HepG2 (cell line): ENCODE results near the gene DRC3. TPM values are rescaled to one million over a fixed set of nuclear protein-coding genes. Genes with fewer than 3 reads are reported as not detected.

Source experiments
- ETV5 ChIP-seq: IDR thresholded peaks from 2 replicates; pipeline ENCODE4 v1.6.1; 2018; ENCODE audit warnings: missing biosample characterization, missing genetic modification reagents, inconsistent platforms, borderline replicate concordance
- GRHL1 ChIP-seq: sonication (generic); formaldehyde crosslinking; conservative IDR thresholded peaks from 2 replicates; pipeline ENCODE4 v1.8.0; 2022; ENCODE audit warnings: missing genetic modification reagents
- GTF3A ChIP-seq: sonication (generic); formaldehyde crosslinking; conservative IDR thresholded peaks from 2 replicates; pipeline ENCODE4 v1.4.0; 2020; ENCODE audit warnings: mild to moderate bottlenecking, missing genetic modification reagents
- HDAC1 ChIP-seq: sonication (generic); formaldehyde crosslinking; IDR thresholded peaks from 2 replicates; pipeline ENCODE4 v1.5.1; 2020; ENCODE audit warnings: mild to moderate bottlenecking, missing genetic modification reagents
- LBX2 ChIP-seq: sonication (generic); formaldehyde crosslinking; IDR thresholded peaks from 2 replicates; pipeline ENCODE4 v1.5.0; 2020; ENCODE audit warnings: missing genetic modification reagents, mild to moderate bottlenecking, borderline replicate concordance
- MAX ChIP-seq: IDR thresholded peaks from 2 replicates; pipeline ENCODE4 v1.6.1; 2012; ENCODE audit warnings: inconsistent platforms
- MTF2 ChIP-seq: sonication (generic); formaldehyde crosslinking; IDR thresholded peaks from 2 replicates; pipeline ENCODE4 v1.5.0; 2020; ENCODE audit warnings: missing genetic modification reagents, borderline replicate concordance
- MZF1 ChIP-seq: sonication (generic); formaldehyde crosslinking; IDR thresholded peaks from 2 replicates; pipeline ENCODE4 v1.8.1; 2023; ENCODE audit warnings: mild to moderate bottlenecking, missing genetic modification reagents, borderline replicate concordance
- NR2F2 ChIP-seq: IDR thresholded peaks from 2 replicates; pipeline ENCODE4 v1.6.1; 2012; ENCODE audit warnings: low read depth, inconsistent platforms, borderline replicate concordance
- RORA ChIP-seq: sonication (generic); formaldehyde crosslinking; IDR thresholded peaks from 2 replicates; pipeline ENCODE4 v1.5.0; 2020; ENCODE audit warnings: mild to moderate bottlenecking, missing genetic modification reagents, moderate library complexity
- TSC22D2 ChIP-seq: sonication (generic); formaldehyde crosslinking; IDR thresholded peaks from 2 replicates; pipeline ENCODE4 v1.5.1; 2020; ENCODE audit warnings: missing genetic modification reagents, mild to moderate bottlenecking, borderline replicate concordance
- ZFX ChIP-seq: sonication (generic); formaldehyde crosslinking; IDR thresholded peaks from 2 replicates; pipeline ENCODE4 v1.4.0; 2020; ENCODE audit warnings: mild to moderate bottlenecking, low read depth, missing genetic modification reagents, moderate library complexity
- ZNF20 ChIP-seq: sonication (generic); formaldehyde crosslinking; IDR thresholded peaks from 2 replicates; pipeline ENCODE4 v1.4.0; 2020; ENCODE audit warnings: mild to moderate bottlenecking, moderate library complexity, missing genetic modification reagents
- ZNF607 ChIP-seq: sonication (generic); formaldehyde crosslinking; IDR thresholded peaks from 2 replicates; pipeline ENCODE4 v1.5.1; 2020; ENCODE audit warnings: missing genetic modification reagents, mild to moderate bottlenecking, borderline replicate concordance
- ZNF672 ChIP-seq: sonication (generic); formaldehyde crosslinking; IDR thresholded peaks from 2 replicates; pipeline ENCODE4 v1.8.1; 2022; ENCODE audit warnings: missing genetic modification reagents
- ZNF687 ChIP-seq: sonication (generic); formaldehyde crosslinking; IDR thresholded peaks from 2 replicates; pipeline ENCODE4 v1.5.1; 2020; ENCODE audit warnings: mild to moderate bottlenecking, missing genetic modification reagents, moderate library complexity
- ZNF691 ChIP-seq: sonication (generic); formaldehyde crosslinking; IDR thresholded peaks from 2 replicates; pipeline ENCODE4 v1.4.0; 2020; ENCODE audit warnings: missing genetic modification reagents, low read depth, mild to moderate bottlenecking, borderline replicate concordance
- ZNF710 ChIP-seq: sonication (generic); formaldehyde crosslinking; IDR thresholded peaks from 2 replicates; pipeline ENCODE4 v1.5.0; 2020; ENCODE audit warnings: mild to moderate bottlenecking, missing genetic modification reagents, borderline replicate concordance
- ZNF724P ChIP-seq: sonication (generic); formaldehyde crosslinking; IDR thresholded peaks from 2 replicates; pipeline ENCODE4 v1.8.0; 2022; ENCODE audit warnings: missing genetic modification reagents, borderline replicate concordance
- polyA plus RNA-seq, 8 experiments: library from polyadenylated mRNA; depleted of rRNA in 3 of 8; stranded (reverse) in 7 of 8; unstranded in 1 of 8; fragments of >200 nt; fragmentation: Illumina TruSeq in 4 of 8; extraction: Trizol in 4 of 8; gene quantifications; 2 replicates each; pipeline versions ENCODE4 v1.2.1 to v1.2.3, GENCODE V29; 2011 to 2016; ENCODE audit warnings: low read depth in 4 of 8, missing spikeins in 1 of 8, mixed read lengths in 1 of 8; ENCODE audit not compliant: insufficient read depth in 1 of 8
- total RNA-seq, 5 experiments: library from RNA; depleted of rRNA; stranded (reverse); fragments of >200 nt; fragmentation: Illumina TruSeq; extraction: Trizol; gene quantifications; 2 replicates each; pipeline ENCODE4 v1.2.3, GENCODE V29; 2016; ENCODE audit warnings: low read depth in 1 of 5

DRC3 gene
- total and polyA plus RNA-seq, 2 of the 13 experiments (the other 11 are each of a cell fraction or from before 2014, with no cell fraction given), result 0.53 to 0.87 TPM

- peak; percentile 16; the same call in 1 of the 2 replicates for TF ChIP-seq ZNF691 (CRISPR knock-in tag)
- peak; percentile 76; the same call in 1 of the 2 replicates for TF ChIP-seq ZNF607 (CRISPR knock-in tag)
- no peak for TF ChIP-seq ZNF672 (CRISPR knock-in tag)
- peak; percentile 23 for TF ChIP-seq ZNF687 (CRISPR knock-in tag)
- no peak for TF ChIP-seq TSC22D2 (CRISPR knock-in tag)
- TF ChIP-seq RORA (CRISPR knock-in tag), result no peak
- TF ChIP-seq GRHL1 (CRISPR knock-in tag), result no peak
- no peak for TF ChIP-seq ZNF710 (CRISPR knock-in tag)
- no peak for TF ChIP-seq MZF1
- no peak for TF ChIP-seq MAX
- no peak for TF ChIP-seq NR2F2
- no peak for TF ChIP-seq GTF3A
- no peak for TF ChIP-seq LBX2 (CRISPR knock-in tag)
- no peak for TF ChIP-seq ZNF20
- no peak for TF ChIP-seq ZNF724P (CRISPR knock-in tag)
- no peak for TF ChIP-seq HDAC1 (CRISPR knock-in tag)
- peak; percentile 40; the same call in 1 of the 2 replicates for TF ChIP-seq ZFX
- 0 out of 2 replicates have a peak, but pooled peaks have one; percentile 54 for TF ChIP-seq MTF2 (CRISPR knock-in tag)
- no peak for TF ChIP-seq ETV5 (CRISPR knock-in tag)
Measured at GRCh38 chr17:18039535-18040260, 67.0 kb downstream of the DRC3 start (continued).
